SH-SY5Y (cell line): Measurements from ENCODE around the gene TBC1D16.

ENCODE experiments used
- GATA2 ChIP-seq: IDR thresholded peaks from 2 replicates; pipeline ENCODE4 v1.6.1; 2011; ENCODE audit warnings: mild to moderate bottlenecking, low read depth, low read length
- GATA3 ChIP-seq: IDR thresholded peaks from 2 replicates; pipeline ENCODE4 v1.6.1; 2011; ENCODE audit warnings: low read depth, mild to moderate bottlenecking, low read length, moderate library complexity

The TBC1D16 gene

GRCh38 chr17:79917902-79918484, 117.7 kb downstream of the TBC1D16 start:
- no peak for TF ChIP-seq GATA2

- TF ChIP-seq GATA3 (no peak), GATA2 (no peak)
Measured at GRCh38 chr17:79916991-79917901, 118.4 kb downstream of the TBC1D16 start.

- no peak for TF ChIP-seq GATA2
- no peak for TF ChIP-seq GATA3
Measured at GRCh38 chr17:79916506-79916905, 119.2 kb downstream of the TBC1D16 start.

GRCh38 chr17:79915850-79916430, 119.7 kb downstream of the TBC1D16 start:
- no peak for TF ChIP-seq GATA3

GRCh38 chr17:79914813-79915740, 120.6 kb downstream of the TBC1D16 start:
- TF ChIP-seq GATA2 (no peak), GATA3 (no peak)

GRCh38 chr17:79913896-79914812, 121.5 kb downstream of the TBC1D16 start:
- TF ChIP-seq GATA2 (no peak), GATA3 (no peak)

GRCh38 chr17:79913451-79913850, 122.2 kb downstream of the TBC1D16 start:
- TF ChIP-seq GATA2 (no peak), GATA3 (no peak)

- TF ChIP-seq GATA2 (no peak), GATA3 (no peak)
Measured at GRCh38 chr17:79912552-79913330, 122.9 kb downstream of the TBC1D16 start.

- TF ChIP-seq GATA3, result no peak
- no peak for TF ChIP-seq GATA2
Measured at GRCh38 chr17:79911430-79912399, 124.0 kb downstream of the TBC1D16 start.

GRCh38 chr17:79910985-79911361, 124.7 kb downstream of the TBC1D16 start:
- TF ChIP-seq GATA2 (no peak), GATA3 (no peak)

GRCh38 chr17:79909121-79909520, 126.6 kb downstream of the TBC1D16 start:
- TF ChIP-seq GATA2 (no peak), GATA3 (no peak)
